ENCODE measurements around the gene DOCK6. TPM values are rescaled to one million over a fixed set of nuclear protein-coding genes. Genes with fewer than 3 reads are reported as not detected.
A peak's percentile ranks its signal among the peaks of the same experiment; 100 is the strongest.

DOCK6 gene
- total RNA-seq, 1 donor = 13.6 TPM

DNA sequence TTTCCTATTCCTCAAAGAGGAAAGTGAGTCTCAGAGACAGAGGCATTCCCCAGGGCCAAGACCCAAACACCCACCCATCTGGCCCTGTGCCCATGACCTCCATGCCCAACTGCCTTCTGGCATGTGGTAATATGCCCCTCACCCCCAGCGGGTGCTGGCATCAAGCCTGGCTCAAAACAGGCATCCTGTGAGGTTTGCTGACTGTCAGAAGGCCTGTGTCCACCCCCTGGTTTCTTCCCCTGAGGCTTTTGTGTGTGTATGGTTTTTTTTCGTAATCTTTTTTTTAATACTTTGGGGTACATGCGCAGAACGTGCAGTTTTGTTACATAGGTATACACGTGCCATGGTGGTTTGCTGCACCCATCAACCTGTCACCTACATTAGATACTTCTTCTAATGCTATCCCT lies 57.4 kb downstream of the DOCK6 start:
- H3K4me3 ChIP-seq (ENCODE audit: low read depth, low read length) = no peak overlapping the region
- no peak for DNase-seq (ENCODE audit: low read depth)
- TF ChIP-seq, protein P1, sequence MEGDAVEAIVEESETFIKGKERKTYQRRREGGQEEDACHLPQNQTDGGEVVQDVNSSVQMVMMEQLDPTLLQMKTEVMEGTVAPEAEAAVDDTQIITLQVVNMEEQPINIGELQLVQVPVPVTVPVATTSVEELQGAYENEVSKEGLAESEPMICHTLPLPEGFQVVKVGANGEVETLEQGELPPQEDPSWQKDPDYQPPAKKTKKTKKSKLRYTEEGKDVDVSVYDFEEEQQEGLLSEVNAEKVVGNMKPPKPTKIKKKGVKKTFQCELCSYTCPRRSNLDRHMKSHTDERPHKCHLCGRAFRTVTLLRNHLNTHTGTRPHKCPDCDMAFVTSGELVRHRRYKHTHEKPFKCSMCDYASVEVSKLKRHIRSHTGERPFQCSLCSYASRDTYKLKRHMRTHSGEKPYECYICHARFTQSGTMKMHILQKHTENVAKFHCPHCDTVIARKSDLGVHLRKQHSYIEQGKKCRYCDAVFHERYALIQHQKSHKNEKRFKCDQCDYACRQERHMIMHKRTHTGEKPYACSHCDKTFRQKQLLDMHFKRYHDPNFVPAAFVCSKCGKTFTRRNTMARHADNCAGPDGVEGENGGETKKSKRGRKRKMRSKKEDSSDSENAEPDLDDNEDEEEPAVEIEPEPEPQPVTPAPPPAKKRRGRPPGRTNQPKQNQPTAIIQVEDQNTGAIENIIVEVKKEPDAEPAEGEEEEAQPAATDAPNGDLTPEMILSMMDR (IDR thresholded peaks at IDR 0.05; ENCODE audit: insufficient read depth, low read length) = no peak

GRCh38 chr19:11204076-11204602 lies 58.2 kb downstream of the DOCK6 start:
- TF ChIP-seq, protein P1 (IDR thresholded peaks at IDR 0.05; ENCODE audit: insufficient read depth, low read length) = no peak
- DNase-seq (ENCODE audit: low read depth) = no peak
- no peak overlapping the region for H3K4me3 ChIP-seq (ENCODE audit: low read depth, low read length)

GRCh38 chr19:11203194-11204075 lies 58.9 kb downstream of the DOCK6 start:
- TF ChIP-seq, protein P1 (IDR thresholded peaks at IDR 0.05; ENCODE audit: insufficient read depth, low read length) = peak; percentile 93
- H3K4me3 ChIP-seq (ENCODE audit: low read depth, low read length) = no peak overlapping the region
- DNase-seq (ENCODE audit: low read depth) = peak; percentile 91

DNA sequence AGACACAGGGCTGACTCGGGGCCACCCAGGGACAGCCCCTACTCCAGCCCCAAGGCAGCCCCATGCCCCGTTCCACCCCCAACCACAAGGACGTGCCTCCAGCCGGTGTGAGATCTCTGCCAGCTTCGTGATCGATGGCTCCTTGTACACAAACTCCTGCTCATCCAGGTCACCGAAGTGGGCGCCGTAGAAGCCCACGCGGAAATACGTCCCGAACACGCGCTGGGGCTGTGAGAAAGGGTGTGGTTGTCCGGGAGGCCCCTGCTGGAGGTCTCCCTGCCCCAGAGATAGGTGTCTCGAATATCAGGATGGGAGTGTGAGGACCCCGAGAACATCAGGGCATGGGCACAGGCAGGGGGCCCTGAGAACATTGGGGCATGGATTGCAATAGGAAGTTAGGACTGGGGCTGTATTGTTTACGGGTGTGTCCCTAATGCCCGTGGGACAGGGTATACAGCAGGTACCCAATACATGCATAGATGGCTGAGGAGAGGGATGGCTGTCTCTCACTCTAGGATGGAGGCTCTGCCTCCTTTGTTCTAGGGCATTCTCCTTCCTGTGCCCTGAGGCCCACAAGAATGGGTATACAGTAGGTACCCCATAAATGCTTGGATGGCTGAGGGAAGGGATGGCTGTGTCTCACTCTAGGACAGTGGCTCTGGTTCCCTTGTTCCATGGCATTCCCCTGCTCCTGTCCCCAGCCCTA lies 59.7 kb downstream of the DOCK6 start:
- TF ChIP-seq, protein P1 (IDR thresholded peaks at IDR 0.05; ENCODE audit: insufficient read depth, low read length) = no peak
- no peak overlapping the region for H3K4me3 ChIP-seq (ENCODE audit: low read depth, low read length)
- DNase-seq (ENCODE audit: low read depth) = no peak

GRCh38 chr19:11201791-11202190 lies 60.5 kb downstream of the DOCK6 start:
- DNase-seq (ENCODE audit: low read depth) = no peak
- H3K4me3 ChIP-seq (ENCODE audit: low read depth, low read length) = no peak overlapping the region
- TF ChIP-seq, protein P1 (IDR thresholded peaks at IDR 0.05; ENCODE audit: insufficient read depth, low read length) = no peak

GRCh38 chr19:11200931-11201330 lies 61.4 kb downstream of the DOCK6 start:
- TF ChIP-seq, protein P1 (IDR thresholded peaks at IDR 0.05; ENCODE audit: insufficient read depth, low read length) = no peak
- no peak overlapping the region for H3K4me3 ChIP-seq (ENCODE audit: low read depth, low read length)
- no peak for DNase-seq (ENCODE audit: low read depth)
